ENCODE results near the gene APOH.

The APOH gene

DNA sequence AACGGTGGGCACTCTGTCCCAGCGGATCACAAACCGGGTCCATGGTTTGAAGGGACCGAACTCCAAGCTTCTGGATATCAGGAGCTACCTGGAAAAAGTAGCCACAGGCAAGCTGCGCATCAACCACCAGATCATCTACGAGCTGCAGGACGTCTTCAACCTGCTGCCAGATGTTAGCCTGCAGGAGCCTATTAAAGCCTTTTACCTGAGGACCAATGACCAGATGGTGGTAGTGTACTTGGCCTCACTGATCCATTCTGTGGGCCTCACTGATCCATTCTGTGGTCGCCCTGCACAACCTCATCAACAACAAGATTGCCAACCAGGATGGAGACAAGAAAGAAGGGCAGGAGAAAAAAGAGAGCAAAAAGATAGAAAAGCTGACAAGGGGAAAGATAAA is 31.0 kb downstream of the APOH start:
- DNase-seq (ENCODE audit: low read depth in 1 of 2, low spot score in 1 of 2) = no peak

DNA sequence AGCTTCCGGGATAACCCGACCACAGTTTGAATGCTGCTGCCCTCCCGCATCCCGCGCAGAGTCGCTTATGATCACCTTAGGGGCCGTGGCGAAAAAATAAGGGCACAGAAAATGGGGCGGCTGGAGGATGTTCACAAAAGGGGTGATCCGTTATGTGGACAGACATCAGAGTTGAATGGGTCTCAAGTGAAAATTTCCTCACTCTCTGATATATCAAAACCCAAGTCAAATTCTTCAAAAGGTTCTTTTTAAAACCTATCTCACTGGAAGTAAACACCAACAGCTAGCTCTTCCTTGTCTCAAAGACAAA is 36.9 kb downstream of the APOH start:
- no peak for DNase-seq (ENCODE audit: low read depth in 1 of 2, low spot score in 1 of 2)

GRCh38 chr17:66191593-66192377 is 37.4 kb downstream of the APOH start, which contains the start of gene CEP112:
CEP112 (minus strand) TSS chr17:66192133.
- DNase-seq (ENCODE audit: low read depth in 1 of 2, low spot score in 1 of 2) = peak; percentile 67 to 84

GRCh38 chr17:66190738-66191592 is 38.2 kb downstream of the APOH start:
- no peak for DNase-seq (ENCODE audit: low read depth in 1 of 2, low spot score in 1 of 2)

DNA sequence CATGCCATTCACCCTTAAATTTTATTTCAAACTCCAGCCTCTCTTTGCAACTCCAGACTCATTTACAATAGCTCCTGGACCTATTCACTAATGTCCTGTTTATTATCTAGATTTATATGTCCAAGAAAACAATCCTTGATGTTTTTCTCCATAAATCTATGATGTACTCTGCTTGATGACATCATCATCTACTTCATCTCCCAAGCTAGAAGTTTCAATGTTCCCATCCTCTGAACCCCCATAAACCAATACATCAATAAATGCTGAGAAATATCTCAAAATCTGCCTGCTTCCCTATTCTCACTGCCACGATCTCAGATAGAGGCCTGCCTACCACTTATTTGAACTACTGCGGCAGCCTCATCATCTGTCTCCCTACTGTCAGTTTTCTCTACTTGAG is 41.5 kb downstream of the APOH start:
- no peak for DNase-seq (ENCODE audit: low read depth in 1 of 2, low spot score in 1 of 2)

DNA sequence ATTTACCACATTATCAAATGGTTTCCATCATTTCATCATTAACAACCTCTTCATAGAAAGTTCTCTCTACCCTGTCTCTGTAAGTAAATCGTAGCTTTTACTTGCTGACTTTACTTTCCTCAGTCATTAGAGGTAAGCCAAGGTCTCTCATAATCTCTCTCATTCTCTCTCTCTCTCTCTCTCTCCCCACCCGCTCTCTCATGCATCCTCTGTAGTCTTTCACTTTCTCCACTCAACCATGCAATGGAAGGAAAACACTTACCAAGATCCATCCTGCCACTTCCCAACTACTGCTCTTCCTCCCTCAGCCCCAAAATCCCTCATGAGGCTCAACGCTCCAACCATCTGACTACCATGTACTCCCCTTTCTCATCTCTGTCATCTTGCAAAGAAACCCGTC is 43.4 kb downstream of the APOH start:
- no peak for DNase-seq (ENCODE audit: low read depth in 1 of 2, low spot score in 1 of 2)

- no peak for DNase-seq (ENCODE audit: low read depth in 1 of 2, low spot score in 1 of 2)
Measured at GRCh38 chr17:66184392-66184791, 44.8 kb downstream of the APOH start.

GRCh38 chr17:66183529-66183928 is 45.7 kb downstream of the APOH start:
- DNase-seq (ENCODE audit: low read depth in 1 of 2, low spot score in 1 of 2) = no peak

- DNase-seq (ENCODE audit: low read depth in 1 of 2, low spot score in 1 of 2) = no peak
Measured at GRCh38 chr17:66178642-66179041, 50.6 kb downstream of the APOH start.

DNA sequence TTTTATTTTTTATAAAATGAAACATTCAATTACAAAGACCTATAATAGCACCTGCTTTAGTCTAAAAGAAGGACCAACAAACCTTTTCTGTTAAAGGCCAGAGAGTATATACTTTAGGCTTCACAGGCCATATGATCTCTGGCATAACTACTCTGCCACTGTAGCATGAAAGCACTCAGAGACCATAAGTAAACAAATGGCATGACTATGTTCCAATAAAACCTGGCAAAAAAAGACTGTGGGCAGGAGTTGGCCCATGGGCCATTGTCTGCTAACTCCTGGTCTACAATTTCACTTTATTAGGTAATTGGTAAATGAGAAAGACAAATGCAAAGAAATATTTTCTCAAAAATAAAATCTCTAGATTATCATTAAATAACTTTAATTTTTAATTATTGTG is 52.2 kb downstream of the APOH start:
- DNase-seq (ENCODE audit: low read depth in 1 of 2, low spot score in 1 of 2) = no peak

GRCh38 chr17:66175892-66176291 is 53.3 kb downstream of the APOH start:
- DNase-seq (ENCODE audit: low read depth in 1 of 2, low spot score in 1 of 2) = no peak

DNA sequence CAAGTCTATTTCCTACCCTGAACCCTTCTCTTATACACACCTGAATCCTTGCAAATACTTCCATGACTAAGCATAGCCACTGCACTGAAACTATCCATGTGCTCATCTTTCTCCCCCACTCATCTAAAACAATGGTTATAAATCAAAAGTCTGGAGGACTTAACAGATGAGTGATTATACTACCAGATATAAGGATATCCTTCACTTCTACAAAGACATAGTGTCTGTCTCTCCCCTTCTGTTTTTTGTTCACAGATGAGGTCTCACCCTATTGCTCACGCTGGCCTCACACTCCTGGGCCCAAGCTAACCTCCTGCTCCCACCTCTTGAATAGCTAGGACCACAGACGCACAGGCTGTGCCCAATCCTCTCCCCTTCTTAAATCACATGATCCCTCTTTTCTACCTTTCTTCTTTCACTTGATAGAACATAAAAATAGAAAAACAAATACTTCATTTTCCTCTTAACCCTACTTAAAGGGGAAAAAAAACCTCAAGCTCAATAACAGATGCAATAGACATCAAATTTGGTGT is 56.5 kb downstream of the APOH start:
- no peak for DNase-seq (ENCODE audit: low read depth in 1 of 2, low spot score in 1 of 2)

DNA sequence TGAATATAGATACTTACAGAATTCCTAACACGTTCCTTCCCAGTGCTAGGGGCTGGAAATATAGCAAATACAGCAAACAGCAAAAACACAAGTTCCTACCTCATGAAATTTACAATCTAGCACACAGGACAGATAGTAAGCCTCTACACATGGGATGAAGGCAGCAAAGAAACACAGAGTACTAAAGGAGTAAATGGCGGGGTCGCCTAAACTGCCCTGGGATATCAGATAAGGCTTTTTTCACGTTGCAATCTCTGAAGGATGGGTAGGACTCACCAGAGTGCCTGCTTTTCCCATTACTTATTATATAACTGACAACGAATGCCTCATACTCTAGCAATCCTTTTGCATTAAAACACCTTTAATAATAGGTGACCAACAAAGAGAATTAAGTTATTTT is 57.1 kb downstream of the APOH start:
- DNase-seq (ENCODE audit: low read depth in 1 of 2, low spot score in 1 of 2) = no peak

- DNase-seq (ENCODE audit: low read depth in 1 of 2, low spot score in 1 of 2) = no peak
Measured at GRCh38 chr17:66171692-66172091, 57.5 kb downstream of the APOH start.

- DNase-seq (ENCODE audit: low read depth in 1 of 2, low spot score in 1 of 2) = no peak
Measured at GRCh38 chr17:66171172-66171571, 58.0 kb downstream of the APOH start.

GRCh38 chr17:66169839-66170238 is 59.4 kb downstream of the APOH start:
- DNase-seq (ENCODE audit: low read depth in 1 of 2, low spot score in 1 of 2) = no peak

DNA sequence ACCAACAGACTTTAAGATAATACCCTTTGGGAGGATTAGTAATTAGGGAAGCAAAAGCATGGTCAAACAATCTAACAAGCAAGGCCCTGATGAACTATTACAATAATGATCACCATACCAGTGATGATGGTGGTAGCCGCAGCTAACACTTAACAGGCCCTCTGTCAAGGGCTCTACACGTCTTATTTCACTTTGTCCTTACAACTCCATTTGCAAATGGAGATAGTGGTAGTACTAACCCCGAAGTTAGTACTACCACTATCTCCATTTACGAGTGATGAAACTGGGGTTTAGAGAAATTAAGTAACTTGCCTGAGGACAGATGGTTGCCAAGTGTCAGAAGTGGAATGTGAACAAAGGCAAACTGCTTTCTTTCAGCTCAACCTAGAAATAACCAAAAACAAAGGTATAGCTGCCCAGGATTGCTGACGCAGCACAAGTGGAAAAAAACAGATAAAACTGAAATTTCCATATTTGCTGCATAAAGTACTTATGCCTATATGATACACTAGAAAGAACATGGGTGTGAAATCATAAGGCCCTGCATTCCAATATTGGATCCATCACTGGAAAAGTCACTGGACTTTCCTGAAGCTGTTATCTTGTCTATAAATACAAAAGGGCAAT is 61.9 kb downstream of the APOH start:
- no peak for DNase-seq (ENCODE audit: low read depth in 1 of 2, low spot score in 1 of 2)

GRCh38 chr17:66165537-66166123 is 63.6 kb downstream of the APOH start:
- DNase-seq (ENCODE audit: low read depth in 1 of 2, low spot score in 1 of 2) = no peak
